ENCODE measurements around the gene EFCAB5. TPM values are rescaled to one million over a fixed set of nuclear protein-coding genes. Genes with fewer than 3 reads are reported as not detected.

EFCAB5 gene
- 0.19 and 0.92 TPM in 2 replicates for total RNA-seq

GRCh38 chr17:29941334-29941733 lies at the start of gene EFCAB5:
TSS of gene EFCAB5 (plus strand) at chr17:29941634. CDS start at chr17:29941797, 163 bp downstream.

GRCh38 chr17:29929533-29930408 lies 11.7 kb upstream of the EFCAB5 start, which contains the start of gene SSH2:
TSS of gene SSH2 (minus strand) at chr17:29930228. CDS start at chr17:29930000, 228 bp downstream.

GRCh38 chr17:30116661-30117551 lies 175.5 kb downstream of the EFCAB5 start, which contains the start of gene NSRP1:
TSS of gene NSRP1 (plus strand) at chr17:30116816. CDS start at chr17:30116844, 28 bp downstream.

Other genes starting within 250 kb of the EFCAB5 start
- gene SSH2, start 11.4 kb upstream of the EFCAB5 start, total RNA-seq, result 5.5 and 7.8 TPM in 2 replicates
- gene NSRP1, start 175.2 kb downstream of the EFCAB5 start, total RNA-seq, result 11.6 and 13.9 TPM in 2 replicates

All from aortic smooth muscle cell (primary cell).